ENCODE results near the gene ARHGAP45. TPM values are rescaled to one million over a fixed set of nuclear protein-coding genes. Genes with fewer than 3 reads are reported as not detected.

Gene ARHGAP45
- total RNA-seq, 4 donors from 2014 or later = 11.5 to 13.4 (median 12.6) TPM

GRCh38 chr19:1093811-1094553 lies 27.0 kb downstream of the ARHGAP45 start:
- TF ChIP-seq POLR2AphosphoS5 (IDR thresholded peaks at IDR 0.05) (no peak), CTCF (IDR thresholded peaks at IDR 0.05) (no peak), POLR2A (IDR thresholded peaks at IDR 0.05) (no peak), EP300 (IDR thresholded peaks at IDR 0.05) (no peak)

GRCh38 chr19:1094655-1094977 lies 27.6 kb downstream of the ARHGAP45 start:
- peak overlapping the region; percentile 80 for H3K27ac ChIP-seq
- peak overlapping the region; percentile 96 for H3K4me3 ChIP-seq
- H3K4me1 ChIP-seq = peaks cover 48% of the 10 kb centered on the region
- WGBS = 1% methylated on average over 19 of the region's 19 CpGs
- peaks cover 30% of the 10 kb centered on the region for H3K36me3 ChIP-seq
- H3K9me3 ChIP-seq = no peaks in the 10 kb centered on the region
- DNase-seq (ENCODE audit: low spot score in 2 of 2) = no peak
- no peaks in the 10 kb centered on the region for H3K27me3 ChIP-seq
- TF ChIP-seq POLR2A (IDR thresholded peaks at IDR 0.05) = no peak
- TF ChIP-seq POLR2AphosphoS5 (IDR thresholded peaks at IDR 0.05) = no peak
- no peak for TF ChIP-seq CTCF (IDR thresholded peaks at IDR 0.05)
- no peak for TF ChIP-seq EP300 (IDR thresholded peaks at IDR 0.05)

More at GRCh38 chr19:1093811-1094553, 27.0 kb downstream of the ARHGAP45 start:
- peak overlapping the region; percentile 96 for H3K4me3 ChIP-seq
- no peak for DNase-seq (ENCODE audit: low spot score in 2 of 2)
- H3K9me3 ChIP-seq = no peaks in the 10 kb centered on the region
- no peaks in the 10 kb centered on the region for H3K27me3 ChIP-seq
- no peak overlapping the region for H3K27ac ChIP-seq
- WGBS = 54% methylated on average over 25 of the region's 32 CpGs
- H3K36me3 ChIP-seq = peaks cover 36% of the 10 kb centered on the region
- H3K4me1 ChIP-seq = peaks cover 49% of the 10 kb centered on the region

GRCh38 chr19:1094978-1095701 lies 28.2 kb downstream of the ARHGAP45 start, which contains the start of gene POLR2E:
Gene POLR2E, minus strand, starts transcription at chr19:1095375. Its CDS starts 60 bp downstream, at chr19:1095315.
- H3K9me3 ChIP-seq = no peaks in the 10 kb centered on the region
- peaks cover 25% of the 10 kb centered on the region for H3K36me3 ChIP-seq
- 0% methylated on average over 21 of the region's 81 CpGs for WGBS
- TF ChIP-seq POLR2AphosphoS5 (IDR thresholded peaks at IDR 0.05) = peak in 2 of 3 donors; percentile 68 to 96
- TF ChIP-seq POLR2A (IDR thresholded peaks at IDR 0.05) = peak in 1 of 2 donors; percentile 67
- no peak for TF ChIP-seq EP300 (IDR thresholded peaks at IDR 0.05)
- H3K4me1 ChIP-seq = peaks cover 52% of the 10 kb centered on the region
- H3K27me3 ChIP-seq = no peaks in the 10 kb centered on the region
- peak within 1 kb of the TSS; percentile 80 for H3K27ac ChIP-seq
- peak within 1 kb of the TSS; percentile 96 for H3K4me3 ChIP-seq
- DNase-seq (ENCODE audit: low spot score in 2 of 2) = peak; percentile 99

GRCh38 chr19:1097810-1098176 lies 30.8 kb downstream of the ARHGAP45 start:
- peaks cover 73% of the 10 kb centered on the region for H3K4me1 ChIP-seq
- H3K36me3 ChIP-seq = peaks cover 8% of the 10 kb centered on the region
- H3K4me3 ChIP-seq = no peak overlapping the region
- H3K27ac ChIP-seq = peak overlapping the region; percentile 100
- TF ChIP-seq EP300 (IDR thresholded peaks at IDR 0.05) = no peak
- no peaks in the 10 kb centered on the region for H3K27me3 ChIP-seq
- whole genome bisulfite sequencing = 67% methylated on average over 7 of the region's 7 CpGs
- H3K9me3 ChIP-seq = no peaks in the 10 kb centered on the region
- DNase-seq (ENCODE audit: low spot score in 2 of 2) = no peak

- DNase-seq (ENCODE audit: low spot score in 2 of 2) = peak in 1 of 2 donors; percentile 88
- H3K9me3 ChIP-seq = no peaks in the 10 kb centered on the region
- H3K4me3 ChIP-seq = no peak overlapping the region
- peak in 1 of 3 donors; percentile 21 for TF ChIP-seq POLR2AphosphoS5 (IDR thresholded peaks at IDR 0.05)
- TF ChIP-seq POLR2A (IDR thresholded peaks at IDR 0.05) = no peak
- peaks cover 4% of the 10 kb centered on the region for H3K36me3 ChIP-seq
- WGBS = 36% methylated on average over 15 of the region's 15 CpGs
- peak overlapping the region; percentile 100 for H3K27ac ChIP-seq
- H3K4me1 ChIP-seq = peaks cover 76% of the 10 kb centered on the region
- no peaks in the 10 kb centered on the region for H3K27me3 ChIP-seq
These were observed 31.4 kb downstream of the ARHGAP45 start for GRCh38 chr19:1098177-1099051.

GRCh38 chr19:1101337-1101698 lies 34.4 kb downstream of the ARHGAP45 start:
- TF ChIP-seq EP300 (IDR thresholded peaks at IDR 0.05) (no peak), POLR2AphosphoS5 (IDR thresholded peaks at IDR 0.05) (no peak), POLR2A (IDR thresholded peaks at IDR 0.05) (no peak), CTCF (IDR thresholded peaks at IDR 0.05) (no peak)
- peaks cover 7% of the 10 kb centered on the region for H3K36me3 ChIP-seq
- 28% methylated on average over 9 of the region's 9 CpGs for WGBS
- peaks cover 75% of the 10 kb centered on the region for H3K4me1 ChIP-seq
- no peaks in the 10 kb centered on the region for H3K27me3 ChIP-seq
- DNase-seq (ENCODE audit: low spot score in 2 of 2) = no peak
- H3K9me3 ChIP-seq = no peaks in the 10 kb centered on the region
- H3K27ac ChIP-seq = peak overlapping the region; percentile 100
- H3K4me3 ChIP-seq = peak overlapping the region; percentile 12

All from suprapubic skin (tissue), 4 donors.